ENCODE data around the gene P2RX5.

The P2RX5 gene

DNA sequence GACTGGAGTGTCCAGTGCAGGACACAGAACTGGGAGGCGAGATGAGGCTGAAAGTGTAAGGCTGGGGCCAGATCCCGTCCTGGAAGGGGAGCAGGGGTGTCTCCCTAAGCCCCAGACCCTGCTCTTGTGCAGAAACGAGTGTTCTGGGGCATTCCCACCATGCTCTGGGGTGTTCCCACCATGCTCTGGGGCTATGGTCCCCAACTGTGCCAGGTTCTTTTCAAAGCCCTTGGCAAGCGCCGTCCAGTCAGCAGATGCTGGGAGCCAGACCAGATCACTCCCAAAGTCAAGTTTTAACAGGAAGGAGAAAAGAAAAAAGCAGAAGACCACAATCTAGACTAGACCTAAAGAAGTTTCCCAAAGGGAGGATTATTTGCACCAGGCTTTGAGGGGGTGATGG, 30.1 kb downstream of the P2RX5 start:
- no peak for ATAC-seq (replicated peaks)
- Mint-ChIP-seq H3K4me3 (peak overlapping the region in 1 of 2 donors; percentile 50), H3K4me1 (peaks cover 20 to 38% of the 10 kb centered on the region in 2 donors), H3K27ac (peak overlapping the region; percentile 74), H3K36me3 (peaks cover 12 to 25% of the 10 kb centered on the region in 2 donors), H3K9me3 (no peaks in the 10 kb centered on the region), H3K27me3 (no peaks in the 10 kb centered on the region)
- DNase-seq: no peak

DNA sequence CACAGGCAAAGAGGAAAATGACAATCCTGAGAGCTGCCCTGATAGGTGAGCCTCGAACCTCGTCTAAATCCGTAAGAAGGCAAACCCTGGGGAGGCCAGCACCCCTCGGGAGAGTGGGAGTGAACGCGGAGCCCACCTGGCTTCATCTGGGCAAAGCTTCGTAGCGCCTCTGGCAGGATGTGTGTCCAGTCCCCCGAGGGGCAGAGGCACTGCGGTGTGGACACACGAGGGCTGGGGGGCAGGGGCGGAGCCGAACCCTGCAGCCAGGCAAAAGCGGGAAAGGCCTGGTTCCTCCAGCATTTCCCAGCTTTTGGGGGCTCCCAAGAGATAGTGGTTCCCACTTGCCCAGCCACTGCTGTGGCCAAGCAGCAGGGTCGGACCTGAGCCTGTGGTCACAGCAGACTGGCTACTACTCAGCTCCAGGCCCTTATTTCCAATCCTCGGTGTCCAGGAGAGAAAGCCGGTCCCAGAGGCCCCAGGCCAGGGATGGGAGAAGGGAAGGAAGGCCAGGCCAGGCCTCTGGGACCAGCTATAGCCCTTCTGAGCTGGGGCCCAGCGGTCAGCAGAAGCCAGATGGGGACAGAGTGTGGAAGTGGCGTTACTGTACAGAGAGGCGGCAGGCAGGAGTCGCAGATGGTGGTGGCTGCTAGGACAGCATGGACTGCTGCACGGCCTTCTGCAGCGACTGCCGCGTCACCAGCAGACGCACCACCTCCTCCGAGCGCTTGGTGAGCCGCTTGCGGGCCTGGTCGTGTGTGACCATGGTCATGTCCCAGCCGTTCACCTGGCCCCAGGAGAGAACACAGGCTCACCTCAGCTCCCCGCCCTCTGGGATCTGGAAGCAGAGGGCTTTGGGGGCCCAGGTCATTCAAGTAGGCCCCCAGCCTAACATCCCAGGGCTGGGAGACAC, 32.6 kb downstream of the P2RX5 start:
- Mint-ChIP-seq H3K27me3 (no peaks in the 10 kb centered on the region), H3K9me3 (no peaks in the 10 kb centered on the region), H3K36me3 (peaks cover 10 to 26% of the 10 kb centered on the region in 2 donors), H3K4me3 (no peak overlapping the region), H3K4me1 (peaks cover 16 to 19% of the 10 kb centered on the region in 2 donors), H3K27ac (no peak overlapping the region)
- no peak for DNase-seq
- ATAC-seq (replicated peaks): no peak

DNA sequence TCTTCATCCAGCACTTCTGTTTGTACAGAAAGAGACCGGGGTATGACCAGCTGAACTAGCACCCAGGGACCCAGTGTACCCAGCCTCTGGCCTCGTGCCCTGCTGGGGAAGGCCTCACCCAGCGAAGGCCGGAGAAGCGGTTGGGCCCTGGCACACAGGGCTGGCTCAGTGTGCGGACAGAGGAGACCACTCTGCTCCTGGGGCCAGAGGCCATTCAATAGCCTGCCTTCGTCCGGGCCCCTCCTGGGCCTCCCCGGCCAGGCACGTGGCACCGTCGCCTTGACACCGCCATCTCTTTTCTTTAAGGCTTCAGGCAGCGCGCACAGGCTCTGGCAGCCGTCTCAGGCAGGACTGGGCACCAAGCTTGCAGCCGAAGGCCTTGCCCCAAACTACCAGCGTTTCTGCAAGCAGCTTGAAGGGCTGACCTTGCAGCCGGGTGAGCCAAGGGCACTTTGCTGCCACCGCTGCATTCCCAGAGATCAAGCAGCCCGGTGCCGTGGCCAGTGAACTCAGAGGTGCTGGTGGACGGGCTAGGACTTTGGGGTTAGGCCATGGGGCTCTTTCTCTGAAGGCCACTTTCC, 35.6 kb downstream of the P2RX5 start:
- Mint-ChIP-seq H3K27me3 (no peaks in the 10 kb centered on the region), H3K4me3 (no peak overlapping the region), H3K27ac (no peak overlapping the region), H3K36me3 (peaks cover 19 to 38% of the 10 kb centered on the region in 2 donors), H3K4me1 (peaks cover 0 to 4% of the 10 kb centered on the region in 2 donors), H3K9me3 (no peaks in the 10 kb centered on the region)
- ATAC-seq (replicated peaks): no peak
- no peak for DNase-seq

- peaks cover 0 to 4% of the 10 kb centered on the region in 2 donors for H3K4me1 Mint-ChIP-seq
- no peak overlapping the region for H3K4me3 Mint-ChIP-seq
- H3K9me3 Mint-ChIP-seq: no peaks in the 10 kb centered on the region
- ATAC-seq (replicated peaks) (no peak), DNase-seq (no peak)
- peaks cover 17 to 38% of the 10 kb centered on the region in 2 donors for H3K36me3 Mint-ChIP-seq
- no peak overlapping the region for H3K27ac Mint-ChIP-seq
- H3K27me3 Mint-ChIP-seq: no peaks in the 10 kb centered on the region
These were observed 36.3 kb downstream of the P2RX5 start for GRCh38 chr17:3659541-3660111.

DNA sequence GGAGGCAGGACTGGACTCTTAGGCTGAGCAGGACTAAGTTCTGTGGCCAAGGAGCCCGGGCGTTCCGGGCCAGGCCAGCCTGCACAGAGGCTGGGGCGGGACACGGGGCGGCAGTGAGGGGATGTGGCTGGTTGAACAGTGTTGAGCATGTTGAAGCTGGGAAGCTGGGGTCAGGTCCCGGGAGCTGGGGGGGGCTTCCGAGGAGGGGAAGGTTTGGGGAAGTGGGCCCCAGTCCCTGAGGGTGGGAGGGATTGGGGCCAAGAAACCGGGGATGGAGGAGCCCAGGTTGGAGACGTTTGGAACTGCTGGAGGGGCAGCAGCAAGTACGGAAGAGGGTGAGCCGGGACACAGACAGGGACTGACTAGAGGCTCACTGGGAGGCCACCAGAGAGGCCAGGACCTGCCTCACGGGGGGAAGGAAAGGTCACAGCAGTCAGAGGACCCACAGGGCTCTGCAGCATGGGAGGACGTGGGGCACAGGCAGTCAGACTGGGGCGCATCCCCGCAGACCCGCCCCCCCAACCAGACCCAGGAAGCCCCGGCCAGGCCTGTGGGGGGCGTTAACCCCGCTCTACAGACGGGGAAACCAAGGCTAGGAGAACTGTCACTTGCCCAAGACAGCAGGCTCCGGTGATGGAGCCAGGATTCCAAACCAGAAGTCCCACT, 37.0 kb downstream of the P2RX5 start:
- ATAC-seq (replicated peaks): no peak
- no peaks in the 10 kb centered on the region for H3K27me3 Mint-ChIP-seq
- no peaks in the 10 kb centered on the region for H3K9me3 Mint-ChIP-seq
- peaks cover 14 to 33% of the 10 kb centered on the region in 2 donors for H3K36me3 Mint-ChIP-seq
- H3K27ac Mint-ChIP-seq: no peak overlapping the region
- H3K4me1 Mint-ChIP-seq: peaks cover 0 to 3% of the 10 kb centered on the region in 2 donors
- no peak for DNase-seq
- H3K4me3 Mint-ChIP-seq: no peak overlapping the region

DNA sequence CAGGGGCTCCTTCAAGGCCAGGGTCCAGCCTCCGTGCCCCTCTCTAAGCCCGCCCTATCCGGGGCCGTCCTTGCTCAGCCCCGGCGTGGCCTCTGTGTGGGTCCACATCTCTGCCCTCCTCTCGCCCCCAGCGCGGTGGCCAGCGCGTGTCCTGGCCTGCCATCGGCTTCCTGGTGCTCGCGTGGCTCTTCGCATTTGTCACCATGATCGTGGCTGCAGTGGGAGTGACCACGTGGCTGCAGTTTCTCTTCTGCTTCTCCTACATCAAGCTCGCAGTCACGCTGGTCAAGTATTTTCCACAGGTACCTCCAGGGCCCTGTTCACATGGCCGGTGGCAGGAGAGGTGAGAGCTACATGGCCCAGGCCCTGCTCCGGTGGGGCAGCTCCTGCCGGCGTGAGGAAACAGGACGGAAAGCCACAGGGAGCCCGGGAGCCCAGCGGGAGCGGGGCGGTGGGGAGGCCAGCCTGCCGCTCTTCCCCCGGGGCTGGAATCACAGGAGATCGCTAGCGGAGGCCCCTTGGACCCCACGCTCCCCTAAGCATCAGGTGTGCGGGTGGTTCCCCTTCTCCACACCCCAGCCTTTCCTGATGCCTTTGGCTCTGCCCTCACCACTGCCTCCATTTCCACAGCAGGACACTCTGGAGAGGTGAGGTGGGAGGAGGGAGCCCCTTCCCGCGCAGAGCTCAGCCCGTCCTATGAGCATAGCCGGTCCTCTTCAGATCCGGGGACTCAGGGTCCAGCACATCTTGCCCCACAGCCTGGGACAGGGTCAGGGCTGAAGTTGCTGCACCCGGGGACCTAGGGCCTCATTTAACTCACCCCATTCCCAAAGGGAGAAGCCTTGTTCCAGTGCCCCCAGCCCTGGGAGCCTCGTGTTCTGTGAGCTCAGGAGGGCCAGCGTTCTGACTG, 37.8 kb downstream of the P2RX5 start:
- no peak overlapping the region for H3K4me3 Mint-ChIP-seq
- H3K9me3 Mint-ChIP-seq: no peaks in the 10 kb centered on the region
- H3K36me3 Mint-ChIP-seq: peaks cover 18 to 41% of the 10 kb centered on the region in 2 donors
- peaks cover 0 to 3% of the 10 kb centered on the region in 2 donors for H3K4me1 Mint-ChIP-seq
- peak overlapping the region; percentile 31 for H3K27ac Mint-ChIP-seq
- ATAC-seq (replicated peaks): peak in 1 of 2 donors; percentile 10
- H3K27me3 Mint-ChIP-seq: no peaks in the 10 kb centered on the region
- DNase-seq: no peak

GRCh38 chr17:3657588-3657869, 38.4 kb downstream of the P2RX5 start:
- no peak overlapping the region for H3K27ac Mint-ChIP-seq
- no peak overlapping the region for H3K4me3 Mint-ChIP-seq
- peaks cover 0 to 3% of the 10 kb centered on the region in 2 donors for H3K4me1 Mint-ChIP-seq

DNA sequence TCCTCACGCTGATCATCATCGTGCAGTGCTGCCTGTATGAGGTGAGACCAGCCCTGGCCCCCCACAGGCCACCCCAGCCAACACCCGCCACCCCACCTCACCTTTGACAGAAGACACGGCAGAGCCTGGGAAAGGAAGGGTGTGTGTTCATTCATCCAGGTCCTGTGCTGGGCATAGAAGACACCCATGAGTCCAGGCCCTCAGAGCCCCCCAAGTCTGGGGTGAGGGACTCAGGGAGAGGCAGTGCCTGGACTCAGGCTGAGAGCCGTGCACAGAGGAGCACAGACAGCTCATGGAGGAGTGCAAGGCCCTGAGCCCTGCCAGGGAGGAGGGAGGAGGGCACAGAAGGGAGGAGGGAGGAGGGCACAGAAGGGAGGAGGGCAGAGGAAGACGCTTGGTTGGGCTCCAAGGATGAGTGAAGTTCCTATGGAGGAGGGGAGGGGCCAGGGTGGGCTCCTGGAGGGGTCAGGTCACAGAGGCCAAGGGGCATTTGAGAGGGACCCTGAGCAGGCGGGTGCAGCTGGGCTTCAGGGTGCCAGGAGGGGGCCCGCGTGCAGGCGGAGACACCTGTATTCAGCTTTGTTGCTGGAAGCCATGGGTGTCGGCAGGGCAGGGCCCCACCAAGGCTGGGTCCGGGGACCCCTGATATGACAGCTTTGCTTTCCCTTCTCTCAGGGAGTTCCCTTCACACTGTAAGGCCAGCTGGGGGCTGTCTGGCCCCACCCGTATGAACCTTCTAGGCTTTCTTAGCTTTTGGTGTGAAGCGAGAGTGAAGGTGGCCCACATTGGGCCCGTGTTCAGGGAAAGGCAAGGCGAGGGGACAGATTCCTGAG, 39.0 kb downstream of the P2RX5 start:
- Mint-ChIP-seq H3K9me3 (no peaks in the 10 kb centered on the region), H3K27me3 (no peaks in the 10 kb centered on the region), H3K4me3 (no peak overlapping the region), H3K36me3 (peaks cover 18 to 41% of the 10 kb centered on the region in 2 donors), H3K27ac (peak overlapping the region; percentile 59), H3K4me1 (peaks cover 0 to 3% of the 10 kb centered on the region in 2 donors)
- ATAC-seq (replicated peaks) (no peak), DNase-seq (no peak)

More at GRCh38 chr17:3657588-3657869, 38.4 kb downstream of the P2RX5 start:
- ATAC-seq (replicated peaks): peak in 1 of 2 donors; percentile 8
- Mint-ChIP-seq H3K27me3 (no peaks in the 10 kb centered on the region), H3K36me3 (peaks cover 18 to 41% of the 10 kb centered on the region in 2 donors), H3K9me3 (no peaks in the 10 kb centered on the region)
- no peak for DNase-seq

GRCh38 chr17:3656353-3656752, 39.6 kb downstream of the P2RX5 start:
- DNase-seq (no peak), ATAC-seq (replicated peaks) (no peak)
- H3K4me1 Mint-ChIP-seq: peaks cover 0 to 3% of the 10 kb centered on the region in 2 donors
- no peak overlapping the region for H3K27ac Mint-ChIP-seq
- H3K4me3 Mint-ChIP-seq: no peak overlapping the region
- peaks cover 20 to 42% of the 10 kb centered on the region in 2 donors for H3K36me3 Mint-ChIP-seq
- no peaks in the 10 kb centered on the region for H3K27me3 Mint-ChIP-seq
- no peaks in the 10 kb centered on the region for H3K9me3 Mint-ChIP-seq

DNA sequence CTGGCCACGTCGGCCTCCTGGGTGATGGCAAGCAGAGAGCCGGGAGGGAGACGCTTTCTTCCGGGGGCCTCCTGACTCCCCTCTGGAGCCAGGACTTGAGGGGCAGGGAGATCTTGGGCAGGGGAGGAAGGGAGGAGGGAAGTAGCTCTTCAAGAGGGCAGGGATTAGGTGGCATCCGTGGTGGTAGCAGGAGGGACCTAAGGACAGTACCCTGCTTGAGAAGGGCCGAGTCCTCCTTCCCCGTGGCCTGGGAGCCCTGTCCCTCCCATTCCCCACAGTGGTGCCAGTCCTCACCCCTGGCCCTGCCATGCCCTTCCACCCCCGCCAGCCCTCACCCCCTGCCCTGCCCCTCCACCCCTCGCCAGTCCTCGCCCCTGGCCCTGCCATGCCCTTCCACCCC, 40.2 kb downstream of the P2RX5 start:
- H3K9me3 Mint-ChIP-seq: no peaks in the 10 kb centered on the region
- H3K27me3 Mint-ChIP-seq: no peaks in the 10 kb centered on the region
- no peak overlapping the region for H3K4me3 Mint-ChIP-seq
- H3K27ac Mint-ChIP-seq: no peak overlapping the region
- peaks cover 17 to 40% of the 10 kb centered on the region in 2 donors for H3K36me3 Mint-ChIP-seq
- DNase-seq (no peak), ATAC-seq (replicated peaks) (no peak)
- peaks cover 0 to 3% of the 10 kb centered on the region in 2 donors for H3K4me1 Mint-ChIP-seq

- Mint-ChIP-seq H3K9me3 (no peaks in the 10 kb centered on the region), H3K27me3 (no peaks in the 10 kb centered on the region), H3K36me3 (peaks cover 24 to 48% of the 10 kb centered on the region in 2 donors), H3K4me1 (peaks cover 29 to 55% of the 10 kb centered on the region in 2 donors), H3K27ac (peak overlapping the region; percentile 87), H3K4me3 (peak overlapping the region in 1 of 2 donors; percentile 64)
- DNase-seq: no peak
- peak; percentile 46 to 48 for ATAC-seq (replicated peaks)
These were observed 48.0 kb downstream of the P2RX5 start for GRCh38 chr17:3647769-3648555.

- peaks cover 24 to 53% of the 10 kb centered on the region in 2 donors for H3K36me3 Mint-ChIP-seq
- H3K4me1 Mint-ChIP-seq: peaks cover 29 to 59% of the 10 kb centered on the region in 2 donors
- no peak overlapping the region for H3K27ac Mint-ChIP-seq
- no peak for ATAC-seq (replicated peaks)
- H3K27me3 Mint-ChIP-seq: no peaks in the 10 kb centered on the region
- H3K4me3 Mint-ChIP-seq: no peak overlapping the region
- no peak for DNase-seq
- no peaks in the 10 kb centered on the region for H3K9me3 Mint-ChIP-seq
These were observed 48.7 kb downstream of the P2RX5 start for GRCh38 chr17:3647251-3647650.
